OCI-LY3 (cell line): ENCODE results near the gene EIF2B5.

Experiments used
- CTCF ChIP-seq: fragments of 200-600, 300-600 bp; sonication (generic); IDR thresholded peaks from 2 replicates; pipeline ENCODE4 v1.5.1; 2014; ENCODE audit warnings: antibody characterized with exemption, low read length, low read depth
- EZH2phosphoT487 ChIP-seq: fragments of 200-600 bp; shearing (Covaris generic); IDR thresholded peaks from 2 replicates; pipeline ENCODE4 v1.6.1; 2018; ENCODE audit warnings: antibody characterized with exemption, mixed run types, low read depth

GRCh38 chr3:184186184-184186901, 51.2 kb downstream of the EIF2B5 start, which contains the start of gene ABCF3:
- TF ChIP-seq CTCF (no peak), EZH2phosphoT487 (no peak)
